Measurements from ENCODE around the gene SETBP1.

Gene SETBP1

DNA sequence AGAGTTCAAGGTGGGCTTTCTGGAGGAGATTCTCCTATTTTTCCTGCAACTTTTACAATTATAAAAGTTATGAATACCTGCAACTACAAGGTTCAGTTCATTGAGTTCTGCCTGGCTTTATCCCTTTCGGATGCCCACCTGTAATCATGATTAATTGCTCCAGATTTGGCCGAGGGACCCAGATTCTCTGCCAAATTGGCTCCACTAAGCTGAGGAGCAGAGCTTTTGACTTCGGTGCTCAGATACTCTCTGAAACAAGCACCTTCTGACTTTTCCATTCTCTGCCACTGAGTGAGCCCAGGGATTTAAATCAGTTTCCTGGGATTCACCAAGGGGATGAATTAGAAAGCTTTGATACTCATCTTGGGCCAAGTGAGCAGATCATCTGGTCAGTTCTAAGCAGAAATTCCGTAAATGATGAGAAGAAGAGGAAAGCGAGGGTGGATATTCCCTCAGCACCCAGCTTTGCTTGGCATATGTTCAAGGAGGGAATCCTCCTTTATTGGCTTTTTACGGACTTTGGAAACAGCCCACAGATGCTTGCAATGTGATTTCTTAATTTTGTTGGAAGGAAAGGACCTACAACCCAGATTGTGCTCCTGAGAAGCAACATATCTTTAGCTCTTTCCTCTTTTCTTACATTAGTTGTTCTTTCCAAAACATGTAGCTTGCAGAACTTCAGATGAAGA is 179.2 kb downstream of the SETBP1 start:
- no peak overlapping the region for H3K4me2 ChIP-seq (ENCODE audit: low read length, poor library complexity, severe bottlenecking)
- H2BK120ac ChIP-seq (ENCODE audit: low read depth, low read length), result no peak overlapping the region
- H3K9ac ChIP-seq (ENCODE audit: low read length), result no peak overlapping the region
- no peak overlapping the region for H4K8ac ChIP-seq (ENCODE audit: low read length)
- H3K36me3 ChIP-seq (ENCODE audit: control insufficient read depth in 1 of 2, insufficient read depth in 2 of 2, low read depth in 1 of 2, low read length in 2 of 2), result no peaks in the 10 kb centered on the region
- H4K91ac ChIP-seq (ENCODE audit: low read length), result no peak overlapping the region
- H2BK12ac ChIP-seq (ENCODE audit: low read length in 2 of 2), result no peak overlapping the region
- no peak overlapping the region for H2BK15ac ChIP-seq (ENCODE audit: low read depth, poor library complexity, severe bottlenecking)
- H3K27me3 ChIP-seq (ENCODE audit: control insufficient read depth in 1 of 2, insufficient read depth in 1 of 2, low read length in 2 of 2), result no peaks in the 10 kb centered on the region
- WGBS, result 79% methylated on average over 6 of the region's 6 CpGs
- H3K4ac ChIP-seq (ENCODE audit: low read depth in 1 of 2, low read length in 2 of 2), result no peak overlapping the region
- H3K4me3 ChIP-seq (ENCODE audit: insufficient read depth in 1 of 2, low read depth in 1 of 2, low read length in 2 of 2), result no peak overlapping the region
- H3K4me1 ChIP-seq (ENCODE audit: control insufficient read depth, insufficient read depth, low read depth, low read length), result no peaks in the 10 kb centered on the region
- no peak overlapping the region for H3K18ac ChIP-seq (ENCODE audit: low read depth in 1 of 2, low read length in 2 of 2)
- no peak overlapping the region for H3K23ac ChIP-seq (ENCODE audit: low read length in 2 of 2)
- H3K14ac ChIP-seq (ENCODE audit: low read length in 2 of 2), result no peak overlapping the region
- H2AK5ac ChIP-seq (ENCODE audit: low read length, severe bottlenecking), result no peak overlapping the region
- no peak overlapping the region for H2BK5ac ChIP-seq (ENCODE audit: low read depth, low read length, poor library complexity, severe bottlenecking)
- H3K27ac ChIP-seq (ENCODE audit: low read length, poor library complexity, severe bottlenecking), result no peak overlapping the region
- no peaks in the 10 kb centered on the region for H3K9me3 ChIP-seq (ENCODE audit: control insufficient read depth, low read length)
- H2AFZ ChIP-seq (ENCODE audit: low read depth, low read length), result no peak overlapping the region
- DNase-seq, result no peak
- peaks cover 40% of the 10 kb centered on the region for H3K79me1 ChIP-seq (replicated peaks; ENCODE audit: low read length, poor library complexity, severe bottlenecking)

DNA sequence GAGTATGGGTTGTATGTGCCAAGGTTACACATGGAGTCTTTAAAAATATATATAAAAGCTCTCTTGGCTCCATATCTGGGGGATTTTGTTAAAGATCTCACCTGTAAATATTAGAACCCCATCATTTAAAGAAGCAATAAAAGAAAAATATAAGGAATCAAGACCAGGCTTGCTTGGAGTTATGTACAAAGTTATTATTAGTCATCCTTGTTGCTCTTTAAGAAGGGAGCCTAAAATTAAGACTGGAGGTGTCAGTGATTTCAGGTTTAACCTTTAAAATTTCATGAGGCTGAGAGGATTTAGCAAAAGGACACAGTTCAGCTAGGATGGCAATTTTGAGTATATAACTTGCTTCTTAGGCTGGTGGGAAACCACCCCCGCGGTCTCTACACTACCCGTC is 181.4 kb downstream of the SETBP1 start:
- Histone ChIP-seq H4K91ac (ENCODE audit: low read length) (no peak overlapping the region), H3K4ac (ENCODE audit: low read depth in 1 of 2, low read length in 2 of 2) (no peak overlapping the region)
- WGBS, result 100% methylated on average over 3 of the region's 3 CpGs

DNA sequence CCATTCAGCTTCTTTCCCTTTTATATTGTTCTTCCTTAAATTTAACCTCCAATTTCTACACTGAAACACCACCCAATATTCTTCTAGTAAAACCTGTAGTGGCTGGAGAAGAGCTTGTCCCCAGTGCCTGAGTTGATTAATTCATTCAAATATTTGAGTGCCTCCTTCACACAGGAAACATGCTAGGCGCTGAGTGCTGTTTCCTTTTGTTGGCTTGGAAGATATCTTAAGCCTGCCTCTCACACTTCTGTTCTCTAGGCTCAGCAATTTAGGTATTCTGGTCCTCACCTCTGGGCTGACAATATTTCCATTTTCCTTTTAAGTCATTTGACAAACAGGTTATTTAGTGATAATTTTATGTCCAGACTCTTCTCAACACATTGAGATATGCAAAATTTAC is 185.4 kb downstream of the SETBP1 start:
- Histone ChIP-seq H2BK15ac (ENCODE audit: low read depth, poor library complexity, severe bottlenecking) (no peak overlapping the region), H3K27me3 (ENCODE audit: control insufficient read depth in 1 of 2, insufficient read depth in 1 of 2, low read length in 2 of 2) (no peaks in the 10 kb centered on the region), H3K27ac (ENCODE audit: low read length, poor library complexity, severe bottlenecking) (no peak overlapping the region), H3K79me1 (replicated peaks; ENCODE audit: low read length, poor library complexity, severe bottlenecking) (peaks cover 21% of the 10 kb centered on the region), H3K14ac (ENCODE audit: low read length in 2 of 2) (no peak overlapping the region), H3K4me3 (ENCODE audit: insufficient read depth in 1 of 2, low read depth in 1 of 2, low read length in 2 of 2) (no peak overlapping the region), H2BK12ac (ENCODE audit: low read length in 2 of 2) (no peak overlapping the region), H2AK5ac (ENCODE audit: low read length, severe bottlenecking) (no peak overlapping the region), H4K91ac (ENCODE audit: low read length) (no peak overlapping the region), H3K4me2 (ENCODE audit: low read length, poor library complexity, severe bottlenecking) (no peak overlapping the region), H3K9ac (ENCODE audit: low read length) (no peak overlapping the region), H3K36me3 (ENCODE audit: control insufficient read depth in 1 of 2, insufficient read depth in 2 of 2, low read depth in 1 of 2, low read length in 2 of 2) (peaks cover 4 to 17% of the 10 kb centered on the region in 2 experiments), H3K4ac (ENCODE audit: low read depth in 1 of 2, low read length in 2 of 2) (no peak overlapping the region), H2BK5ac (ENCODE audit: low read depth, low read length, poor library complexity, severe bottlenecking) (no peak overlapping the region), H3K23ac (ENCODE audit: low read length in 2 of 2) (no peak overlapping the region), H2BK120ac (ENCODE audit: low read depth, low read length) (no peak overlapping the region), H3K18ac (ENCODE audit: low read depth in 1 of 2, low read length in 2 of 2) (no peak overlapping the region), H3K4me1 (ENCODE audit: control insufficient read depth, insufficient read depth, low read depth, low read length) (no peaks in the 10 kb centered on the region), H3K9me3 (ENCODE audit: control insufficient read depth, low read length) (no peaks in the 10 kb centered on the region), H2AFZ (ENCODE audit: low read depth, low read length) (no peak overlapping the region), H4K8ac (ENCODE audit: low read length) (no peak overlapping the region)
- WGBS, result 100% methylated on average over 1 of the region's 1 CpG
- DNase-seq, result no peak

More for the DNA sequence above, 181.4 kb downstream of the SETBP1 start:
- H2BK120ac ChIP-seq (ENCODE audit: low read depth, low read length), result no peak overlapping the region
- no peak overlapping the region for H3K9ac ChIP-seq (ENCODE audit: low read length)
- no peak overlapping the region for H2BK12ac ChIP-seq (ENCODE audit: low read length in 2 of 2)
- H2BK15ac ChIP-seq (ENCODE audit: low read depth, poor library complexity, severe bottlenecking), result no peak overlapping the region
- H2BK5ac ChIP-seq (ENCODE audit: low read depth, low read length, poor library complexity, severe bottlenecking), result no peak overlapping the region
- H3K4me3 ChIP-seq (ENCODE audit: insufficient read depth in 1 of 2, low read depth in 1 of 2, low read length in 2 of 2), result no peak overlapping the region
- DNase-seq, result no peak
- H4K8ac ChIP-seq (ENCODE audit: low read length), result no peak overlapping the region
- no peaks in the 10 kb centered on the region for H3K9me3 ChIP-seq (ENCODE audit: control insufficient read depth, low read length)
- H2AK5ac ChIP-seq (ENCODE audit: low read length, severe bottlenecking), result no peak overlapping the region
- H3K27me3 ChIP-seq (ENCODE audit: control insufficient read depth in 1 of 2, insufficient read depth in 1 of 2, low read length in 2 of 2), result no peaks in the 10 kb centered on the region
- no peaks in the 10 kb centered on the region for H3K36me3 ChIP-seq (ENCODE audit: control insufficient read depth in 1 of 2, insufficient read depth in 2 of 2, low read depth in 1 of 2, low read length in 2 of 2)
- H3K27ac ChIP-seq (ENCODE audit: low read length, poor library complexity, severe bottlenecking), result no peak overlapping the region
- H3K4me2 ChIP-seq (ENCODE audit: low read length, poor library complexity, severe bottlenecking), result no peak overlapping the region
- no peak overlapping the region for H2AFZ ChIP-seq (ENCODE audit: low read depth, low read length)
- peaks cover 37% of the 10 kb centered on the region for H3K79me1 ChIP-seq (replicated peaks; ENCODE audit: low read length, poor library complexity, severe bottlenecking)
- H3K4me1 ChIP-seq (ENCODE audit: control insufficient read depth, insufficient read depth, low read depth, low read length), result no peaks in the 10 kb centered on the region
- no peak overlapping the region for H3K23ac ChIP-seq (ENCODE audit: low read length in 2 of 2)
- no peak overlapping the region for H3K18ac ChIP-seq (ENCODE audit: low read depth in 1 of 2, low read length in 2 of 2)
- no peak overlapping the region for H3K14ac ChIP-seq (ENCODE audit: low read length in 2 of 2)

DNA sequence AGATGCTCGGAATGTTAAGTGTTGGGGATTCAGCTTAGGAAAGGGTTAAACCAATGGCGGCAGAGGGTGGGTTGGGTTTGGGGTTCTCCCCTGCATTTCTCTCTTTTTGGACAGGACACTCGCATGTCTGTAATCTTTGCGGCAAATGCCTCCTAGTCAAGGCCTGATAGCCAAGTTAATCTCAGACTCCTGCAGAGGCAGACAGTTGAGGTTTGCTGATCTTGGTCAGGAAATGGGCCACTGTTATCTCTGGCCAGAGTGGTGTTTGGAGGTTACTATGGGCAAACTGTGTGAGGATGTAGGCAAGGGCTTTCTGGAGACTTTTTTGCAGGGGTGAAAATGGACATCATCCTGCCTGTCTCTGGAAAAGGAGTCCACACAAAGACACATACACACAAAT is 188.8 kb downstream of the SETBP1 start:
- no peak overlapping the region for H2BK120ac ChIP-seq (ENCODE audit: low read depth, low read length)
- H2AFZ ChIP-seq (ENCODE audit: low read depth, low read length), result no peak overlapping the region
- no peaks in the 10 kb centered on the region for H3K4me1 ChIP-seq (ENCODE audit: control insufficient read depth, insufficient read depth, low read depth, low read length)
- no peak overlapping the region for H3K4me2 ChIP-seq (ENCODE audit: low read length, poor library complexity, severe bottlenecking)
- H3K23ac ChIP-seq (ENCODE audit: low read length in 2 of 2), result no peak overlapping the region
- H2BK5ac ChIP-seq (ENCODE audit: low read depth, low read length, poor library complexity, severe bottlenecking), result no peak overlapping the region
- H2BK15ac ChIP-seq (ENCODE audit: low read depth, poor library complexity, severe bottlenecking), result no peak overlapping the region
- no peaks in the 10 kb centered on the region for H3K27me3 ChIP-seq (ENCODE audit: control insufficient read depth in 1 of 2, insufficient read depth in 1 of 2, low read length in 2 of 2)
- WGBS, result 63% methylated on average over 4 of the region's 4 CpGs
- H3K9ac ChIP-seq (ENCODE audit: low read length), result no peak overlapping the region
- H3K79me1 ChIP-seq (replicated peaks; ENCODE audit: low read length, poor library complexity, severe bottlenecking), result peaks cover 14% of the 10 kb centered on the region
- H3K18ac ChIP-seq (ENCODE audit: low read depth in 1 of 2, low read length in 2 of 2), result no peak overlapping the region
- H3K14ac ChIP-seq (ENCODE audit: low read length in 2 of 2), result no peak overlapping the region
- no peak overlapping the region for H4K91ac ChIP-seq (ENCODE audit: low read length)
- H4K8ac ChIP-seq (ENCODE audit: low read length), result no peak overlapping the region
- no peaks in the 10 kb centered on the region for H3K9me3 ChIP-seq (ENCODE audit: control insufficient read depth, low read length)
- H3K4ac ChIP-seq (ENCODE audit: low read depth in 1 of 2, low read length in 2 of 2), result no peak overlapping the region
- H3K4me3 ChIP-seq (ENCODE audit: insufficient read depth in 1 of 2, low read depth in 1 of 2, low read length in 2 of 2), result no peak overlapping the region
- DNase-seq, result no peak
- no peak overlapping the region for H2AK5ac ChIP-seq (ENCODE audit: low read length, severe bottlenecking)
- H3K27ac ChIP-seq (ENCODE audit: low read length, poor library complexity, severe bottlenecking), result no peak overlapping the region
- H2BK12ac ChIP-seq (ENCODE audit: low read length in 2 of 2), result no peak overlapping the region
- peaks cover 4 to 31% of the 10 kb centered on the region in 2 experiments for H3K36me3 ChIP-seq (ENCODE audit: control insufficient read depth in 1 of 2, insufficient read depth in 2 of 2, low read depth in 1 of 2, low read length in 2 of 2)
